Skeletal muscle tissue (tissue), 4 donors: Measurements from ENCODE around the gene RABEP2. TPM values are rescaled to one million over a fixed set of nuclear protein-coding genes. Genes with fewer than 3 reads are reported as not detected.

Experiments
- H3K27ac ChIP-seq: one replicate; pipeline ENCODE4 v1.7.0; 2013; ENCODE audit warnings: mild to moderate bottlenecking, low read depth, low read length, inconsistent platforms
- H3K27me3 ChIP-seq, 3 donors: one replicate each; pipeline ENCODE4 v1.7.0; 2013; ENCODE audit warnings: low read length in 3 of 3; ENCODE audit not compliant: control insufficient read depth in 3 of 3, insufficient read depth in 3 of 3
- H3K36me3 ChIP-seq, 3 donors: one replicate each; pipeline ENCODE4 v1.7.0; 2013; ENCODE audit warnings: low read length in 3 of 3; ENCODE audit not compliant: control insufficient read depth in 3 of 3, insufficient read depth in 3 of 3
- H3K4me1 ChIP-seq, 3 donors: one replicate each; pipeline ENCODE4 v1.7.0; 2013; ENCODE audit warnings: low read length in 3 of 3, mild to moderate bottlenecking in 3 of 3; ENCODE audit not compliant: control insufficient read depth in 3 of 3, insufficient read depth in 3 of 3
- H3K4me3 ChIP-seq, 3 donors: one replicate each; pipeline ENCODE4 v1.7.0; 2013; ENCODE audit warnings: low read length in 3 of 3
- H3K9ac ChIP-seq, 3 donors: one replicate each; pipeline ENCODE4 v1.7.0; 2013; ENCODE audit warnings: low read length in 3 of 3, mild to moderate bottlenecking in 3 of 3, moderate library complexity in 2 of 3, low read depth in 1 of 3
- H3K9me3 ChIP-seq, 3 donors: one replicate each; pipeline ENCODE4 v1.7.0; 2013; ENCODE audit warnings: low read length in 3 of 3; ENCODE audit not compliant: control insufficient read depth in 3 of 3
- total RNA-seq: library from RNA; depleted of rRNA; stranded (reverse); fragments of >200 nt; gene quantifications from one replicate; pipeline ENCODE4 v1.2.3, GENCODE V29; 2014
- donor health status: Osteomylitis.

RABEP2 gene
- total RNA-seq, 1 donor from 2014 or later: 11.0 TPM

- no peak overlapping the region for H3K9ac ChIP-seq
- no peaks in the 10 kb centered on the region for H3K4me1 ChIP-seq
- no peak overlapping the region for H3K27ac ChIP-seq
- H3K36me3 ChIP-seq: peaks cover 27 to 39% (median 30%) of the 10 kb centered on the region in 3 donors
- no peaks in the 10 kb centered on the region for H3K27me3 ChIP-seq
- no peaks in the 10 kb centered on the region for H3K9me3 ChIP-seq
- H3K4me3 ChIP-seq: no peak overlapping the region
Observed at GRCh38 chr16:28905800-28906372, 19.2 kb downstream of the RABEP2 start.

- H3K4me3 ChIP-seq: no peak overlapping the region
- H3K36me3 ChIP-seq: peaks cover 31 to 40% (median 32%) of the 10 kb centered on the region in 3 donors
- no peak overlapping the region for H3K27ac ChIP-seq
Observed at GRCh38 chr16:28905229-28905754, 19.7 kb downstream of the RABEP2 start.

GRCh38 chr16:28904828-28905227, 20.2 kb downstream of the RABEP2 start:
- Histone ChIP-seq H3K36me3 (peaks cover 31 to 42% (median 32%) of the 10 kb centered on the region in 3 donors), H3K27me3 (no peaks in the 10 kb centered on the region), H3K27ac (no peak overlapping the region), H3K4me3 (no peak overlapping the region), H3K9me3 (no peaks in the 10 kb centered on the region), H3K4me1 (no peaks in the 10 kb centered on the region), H3K9ac (no peak overlapping the region)

More at GRCh38 chr16:28905229-28905754, 19.7 kb downstream of the RABEP2 start:
- H3K9me3 ChIP-seq: no peaks in the 10 kb centered on the region
- H3K9ac ChIP-seq: no peak overlapping the region
- H3K27me3 ChIP-seq: no peaks in the 10 kb centered on the region
- H3K4me1 ChIP-seq: no peaks in the 10 kb centered on the region

- Histone ChIP-seq H3K9ac (no peak overlapping the region), H3K27me3 (no peaks in the 10 kb centered on the region), H3K4me1 (no peaks in the 10 kb centered on the region), H3K36me3 (peaks cover 31 to 42% (median 33%) of the 10 kb centered on the region in 3 donors), H3K4me3 (no peak overlapping the region), H3K9me3 (no peaks in the 10 kb centered on the region), H3K27ac (no peak overlapping the region)
Observed at GRCh38 chr16:28904363-28904762, 20.7 kb downstream of the RABEP2 start.

GRCh38 chr16:28903344-28904042, 21.5 kb downstream of the RABEP2 start:
- H3K9ac ChIP-seq: no peak overlapping the region
- H3K27ac ChIP-seq: no peak overlapping the region
- H3K36me3 ChIP-seq: peaks cover 37 to 48% (median 37%) of the 10 kb centered on the region in 3 donors
- H3K4me1 ChIP-seq: no peaks in the 10 kb centered on the region
- H3K4me3 ChIP-seq: no peak overlapping the region
- H3K9me3 ChIP-seq: no peaks in the 10 kb centered on the region
- no peaks in the 10 kb centered on the region for H3K27me3 ChIP-seq

GRCh38 chr16:28902909-28903308, 22.1 kb downstream of the RABEP2 start:
- Histone ChIP-seq H3K9ac (no peak overlapping the region), H3K9me3 (no peaks in the 10 kb centered on the region), H3K27me3 (no peaks in the 10 kb centered on the region), H3K36me3 (peaks cover 39 to 50% (median 43%) of the 10 kb centered on the region in 3 donors), H3K27ac (no peak overlapping the region), H3K4me1 (peaks cover 2 to 5% (median 3%) of the 10 kb centered on the region in 3 donors), H3K4me3 (no peak overlapping the region)

- Histone ChIP-seq H3K27me3 (no peaks in the 10 kb centered on the region), H3K4me3 (no peak overlapping the region), H3K9ac (no peak overlapping the region), H3K27ac (peak overlapping the region; percentile 12), H3K36me3 (peaks cover 42 to 54% (median 48%) of the 10 kb centered on the region in 3 donors), H3K4me1 (peaks cover 2 to 9% (median 3%) of the 10 kb centered on the region in 3 donors), H3K9me3 (no peaks in the 10 kb centered on the region)
Observed at GRCh38 chr16:28901862-28902261, 23.2 kb downstream of the RABEP2 start.

- H3K9ac ChIP-seq: no peak overlapping the region
- H3K4me1 ChIP-seq: peaks cover 2 to 9% (median 3%) of the 10 kb centered on the region in 3 donors
- H3K36me3 ChIP-seq: peaks cover 48 to 54% (median 48%) of the 10 kb centered on the region in 3 donors
- no peaks in the 10 kb centered on the region for H3K27me3 ChIP-seq
- H3K9me3 ChIP-seq: no peaks in the 10 kb centered on the region
- no peak overlapping the region for H3K4me3 ChIP-seq
- no peak overlapping the region for H3K27ac ChIP-seq
Observed at GRCh38 chr16:28900601-28901000, 24.4 kb downstream of the RABEP2 start.

GRCh38 chr16:28899882-28900590, 25.0 kb downstream of the RABEP2 start:
- Histone ChIP-seq H3K27ac (no peak overlapping the region), H3K4me1 (peaks cover 2 to 9% (median 3%) of the 10 kb centered on the region in 3 donors), H3K36me3 (peaks cover 48 to 53% (median 50%) of the 10 kb centered on the region in 3 donors), H3K27me3 (no peaks in the 10 kb centered on the region), H3K9ac (no peak overlapping the region), H3K9me3 (no peaks in the 10 kb centered on the region), H3K4me3 (no peak overlapping the region)
